ENCODE measurements around the gene KIFAP3.

- TF ChIP-seq, protein P1, sequence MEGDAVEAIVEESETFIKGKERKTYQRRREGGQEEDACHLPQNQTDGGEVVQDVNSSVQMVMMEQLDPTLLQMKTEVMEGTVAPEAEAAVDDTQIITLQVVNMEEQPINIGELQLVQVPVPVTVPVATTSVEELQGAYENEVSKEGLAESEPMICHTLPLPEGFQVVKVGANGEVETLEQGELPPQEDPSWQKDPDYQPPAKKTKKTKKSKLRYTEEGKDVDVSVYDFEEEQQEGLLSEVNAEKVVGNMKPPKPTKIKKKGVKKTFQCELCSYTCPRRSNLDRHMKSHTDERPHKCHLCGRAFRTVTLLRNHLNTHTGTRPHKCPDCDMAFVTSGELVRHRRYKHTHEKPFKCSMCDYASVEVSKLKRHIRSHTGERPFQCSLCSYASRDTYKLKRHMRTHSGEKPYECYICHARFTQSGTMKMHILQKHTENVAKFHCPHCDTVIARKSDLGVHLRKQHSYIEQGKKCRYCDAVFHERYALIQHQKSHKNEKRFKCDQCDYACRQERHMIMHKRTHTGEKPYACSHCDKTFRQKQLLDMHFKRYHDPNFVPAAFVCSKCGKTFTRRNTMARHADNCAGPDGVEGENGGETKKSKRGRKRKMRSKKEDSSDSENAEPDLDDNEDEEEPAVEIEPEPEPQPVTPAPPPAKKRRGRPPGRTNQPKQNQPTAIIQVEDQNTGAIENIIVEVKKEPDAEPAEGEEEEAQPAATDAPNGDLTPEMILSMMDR (conservative IDR thresholded peaks at IDR 0.05 in 1 of 2, IDR thresholded peaks at IDR 0.05 in 1 of 2; ENCODE audit: low read depth in 1 of 2, low read length in 2 of 2): no peak
- no peak for TF ChIP-seq EZH2 (IDR thresholded peaks at IDR 0.05; ENCODE audit: low read length, missing control alignments)
Measured at GRCh38 chr1:170041423-170042192, 32.9 kb downstream of the KIFAP3 start.
